B cell (primary cell): ENCODE results near the gene HRC. TPM values are rescaled to one million over a fixed set of nuclear protein-coding genes. Genes with fewer than 3 reads are reported as not detected.

Experiments used
- ATAC-seq: fragments of 200-7000 bp; cut with Tn5 transposase; one replicate; pipeline ENCODE4 v1.10.0; 2021; ENCODE audit warnings: low read depth, mild to moderate bottlenecking, moderate number of reproducible peaks, moderate library complexity
- CTCF ChIA-PET: fragments of 350-600 bp; sonication (Branson Sonifier 250); formaldehyde crosslinking; loops from one replicate; lab custom pipeline; 2021; ENCODE audit warnings: antibody characterized with exemption, inconsistent platforms; lab: Charles Lee
- POLR2A ChIA-PET: fragments of 350-600 bp; sonication (Branson Sonifier 250); formaldehyde crosslinking; loops from one replicate; lab custom pipeline; 2021; ENCODE audit warnings: antibody characterized with exemption; lab: Charles Lee
- DNase-seq: peaks from one replicate; pipeline ENCODE4 v3.0.0; 2013
- H2AFZ ChIP-seq: 2 replicates; pipeline ENCODE4 v1.6.1; 2012; ENCODE audit warnings: mild to moderate bottlenecking, low read depth, low read length; ENCODE audit not compliant: insufficient read depth, poor library complexity, severe bottlenecking
- H3K27ac ChIP-seq, 2 donors: 1 replicate in 1 of 2; 2 replicates in 1 of 2; pipeline ENCODE4 v1.5.1; 2012 to 2013; ENCODE audit warnings: low read length in 2 of 2, mild to moderate bottlenecking in 2 of 2, moderate library complexity in 1 of 2
- H3K27me3 ChIP-seq, 4 experiments: fragments of 200-600 bp in 1 of 4; sonication (generic) in 1 of 4; replicated peaks in 1 of 4; 1 replicate in 2 of 4; 2 replicates in 2 of 4; pipeline versions ENCODE4 v1.6.1 to v1.7.0; 2013 to 2016; ENCODE audit warnings: low read length in 3 of 4, mild to moderate bottlenecking in 2 of 4, mixed read lengths in 1 of 4, moderate library complexity in 1 of 4; ENCODE audit not compliant: insufficient read depth in 4 of 4, control insufficient read depth in 3 of 4; ENCODE audit errors: control extremely low read depth in 1 of 4
- H3K36me3 ChIP-seq, 2 experiments: replicated peaks in 1 of 2; 1 replicate in 1 of 2; 2 replicates in 1 of 2; pipeline versions ENCODE4 v1.6.1 to v1.7.1; 2013; ENCODE audit warnings: low read length in 1 of 2; ENCODE audit not compliant: insufficient read depth in 2 of 2, control insufficient read depth in 1 of 2; ENCODE audit errors: control extremely low read depth in 1 of 2, extremely low read depth in 1 of 2
- H3K4me1 ChIP-seq, 2 donors: fragments of 200-600 bp in 1 of 2; sonication (generic) in 1 of 2; 1 replicate in 1 of 2; 2 replicates in 1 of 2; pipeline versions ENCODE4 v1.5.1 to v1.6.1; 2013 to 2017; ENCODE audit warnings: low read length in 2 of 2; ENCODE audit not compliant: control insufficient read depth in 2 of 2, insufficient read depth in 2 of 2
- H3K4me2 ChIP-seq: replicated peaks from 2 replicates; pipeline ENCODE3; 2012; ENCODE audit warnings: mild to moderate bottlenecking, low read depth, low read length; ENCODE audit not compliant: poor library complexity, severe bottlenecking
- H3K4me3 ChIP-seq, 5 experiments: fragments of 200-600 bp in 1 of 5; sonication (generic) in 1 of 5; 1 replicate in 3 of 5; 2 replicates in 2 of 5; pipeline versions ENCODE4 v1.5.1 to v1.7.0; 2011 to 2016; ENCODE audit warnings: low read length in 4 of 5, mild to moderate bottlenecking in 4 of 5, low read depth in 2 of 5, control low read depth in 1 of 5, moderate library complexity in 1 of 5; ENCODE audit not compliant: insufficient read depth in 1 of 5; ENCODE audit errors: control extremely low read depth in 1 of 5, extremely low read depth in 1 of 5
- H3K79me2 ChIP-seq: fragments of 200-600 bp; sonication (generic); one replicate; pipeline ENCODE4 v1.6.0; 2016; ENCODE audit warnings: low read length; ENCODE audit not compliant: control insufficient read depth, insufficient read depth
- H3K9ac ChIP-seq: fragments of 200-600 bp; sonication (generic); 2 replicates; pipeline ENCODE4 v1.6.1; 2017; ENCODE audit warnings: mild to moderate bottlenecking, low read length, moderate library complexity
- H3K9me3 ChIP-seq, 3 donors: one replicate each; pipeline versions ENCODE4 v1.6.1 to v1.7.1; 2013; ENCODE audit warnings: low read length in 2 of 3; ENCODE audit not compliant: control insufficient read depth in 2 of 3, insufficient read depth in 1 of 3; ENCODE audit errors: control extremely low read depth in 1 of 3
- H4K20me1 ChIP-seq: 2 replicates; pipeline ENCODE4 v1.6.0; 2012; ENCODE audit warnings: mild to moderate bottlenecking, low read length; ENCODE audit not compliant: insufficient read depth, control insufficient read depth, poor library complexity, severe bottlenecking
- H3K27ac Mint-ChIP-seq: one replicate; pipeline ENCODE4 v1.8.0; 2021; ENCODE audit warnings: mixed read lengths
- H3K27me3 Mint-ChIP-seq: one replicate; pipeline ENCODE4 v1.8.0; 2021; ENCODE audit warnings: mixed read lengths
- H3K4me1 Mint-ChIP-seq: one replicate; pipeline ENCODE4 v1.8.0; 2021; ENCODE audit warnings: mixed read lengths
- H3K4me3 Mint-ChIP-seq: one replicate; pipeline ENCODE4 v1.8.0; 2021; ENCODE audit warnings: mixed read lengths
- H3K9me3 Mint-ChIP-seq: one replicate; pipeline ENCODE4 v1.8.0; 2022; ENCODE audit warnings: mixed read lengths; ENCODE audit not compliant: insufficient read depth
- CTCF ChIP-seq: fragments of 200-600 bp; IDR thresholded peaks from one replicate; pipeline ENCODE4 v1.8.0; 2022; ENCODE audit warnings: antibody characterized with exemption, mild to moderate bottlenecking
- EZH2 ChIP-seq: IDR thresholded peaks from 2 replicates; pipeline ENCODE4 v1.6.1; 2012; ENCODE audit warnings: borderline replicate concordance, low read depth, mild to moderate bottlenecking, moderate library complexity, low read length; ENCODE audit not compliant: insufficient read depth, poor library complexity, severe bottlenecking
- WGBS: methylation state at CpG from one replicate; pipeline ENCODE4 v1.1.5; 2013; ENCODE audit warnings: missing lambda C conversion rate; ENCODE audit not compliant: insufficient coverage; 5-methylcytosine and 5-hydroxymethylcytosine counted together
- intact Hi-C: fragments of 100-400 bp; cut with micrococcal nuclease; formaldehyde crosslinking; loops from one replicate; pipeline ENCODE4 v1.10.0; 2022
- polyA plus RNA-seq: library from polyadenylated mRNA; depleted of rRNA; stranded (reverse); fragments of >200 nt; gene quantifications from 2 replicates; pipeline ENCODE4 v1.2.3, GENCODE V29; 2012
- total RNA-seq, 2 donors: library from RNA; stranded (reverse); fragments of 120-200 nt in 1 of 2; gene quantifications; 1 replicate in 1 of 2; 2 replicates in 1 of 2; pipeline versions ENCODE4 v1.2.3 to v1.2.4, GENCODE V29; 2013 to 2022

Gene HRC
- total and polyA plus RNA-seq, 2 donors (not counting 1 experiment from before 2014, with no cell fraction given), result not detected

- POLR2A ChIA-PET, result interaction anchor here (0.6 kb wide), 2 partner anchors 19 to 307 kb away, joined by 7 to 10 read pairs; no protein-coding TSS in a partner anchor
- peaks cover 85% of the 10 kb centered on the region for H4K20me1 ChIP-seq
- H3K79me2 ChIP-seq, result peaks cover 24% of the 10 kb centered on the region
Measured at GRCh38 chr19:49103331-49104085, 51.7 kb downstream of the HRC start.

More at GRCh38 chr19:49103331-49104085, 51.7 kb downstream of the HRC start:
- ATAC-seq, result no peak
- H3K27me3 ChIP-seq, result no peaks in the 10 kb centered on the region
- Mint-ChIP-seq H3K9me3 (no peaks in the 10 kb centered on the region), H3K27ac (no peak overlapping the region), H3K4me3 (no peak overlapping the region), H3K4me1 (peaks cover 8% of the 10 kb centered on the region), H3K27me3 (no peaks in the 10 kb centered on the region)
- H3K27ac ChIP-seq, result peak overlapping the region in 1 of 2 donors; percentile 48
- no peak for DNase-seq
- no peak overlapping the region for H3K4me3 ChIP-seq
- TF ChIP-seq EZH2 (no peak), CTCF (no peak)
- peaks cover 13 to 14% of the 10 kb centered on the region in 2 donors for H3K4me1 ChIP-seq
- CTCF ChIA-PET, result interaction anchor here (0.6 to 1.0 kb wide), 2 partner anchors 11 to 95 kb away, joined by 3 to 4 read pairs; partner anchors contain the start of gene LIN7B
- peaks cover 1 to 77% of the 10 kb centered on the region in 2 experiments for H3K36me3 ChIP-seq
- 58% methylated on average over 19 of the region's 33 CpGs for WGBS
- peak overlapping the region; percentile 40 for H3K4me2 ChIP-seq
- intact Hi-C loops, result no loop called here
- no peak overlapping the region for H3K9ac ChIP-seq
- H3K9me3 ChIP-seq, result no peaks in the 10 kb centered on the region
- no peak overlapping the region for H2AFZ ChIP-seq
